Measurements from ENCODE around the gene LSM10.

GRCh38 chr1:36397083-36397377 lies 678 bp downstream of the LSM10 start:
- no peak for TF ChIP-seq CTCF (IDR thresholded peaks at IDR 0.05; ENCODE audit: low read depth, low read length)
- TF ChIP-seq EZH2phosphoT487 (IDR thresholded peaks at IDR 0.05; ENCODE audit: low read depth): no peak
